Stomach (tissue), 9 donors: ENCODE data around the gene SECISBP2L. TPM values are rescaled to one million over a fixed set of nuclear protein-coding genes. Genes with fewer than 3 reads are reported as not detected.

ENCODE experiments used
- DNase-seq, 2 donors: peaks; one replicate each; pipeline versions ENCODE4 v3.0.0 to v3.0.0-alpha.2; 2013 to 2019
- H3K27ac ChIP-seq, 5 donors: fragments of 200-600 bp in 4 of 5; sonication (generic) in 4 of 5; one replicate each; pipeline ENCODE4 v1.5.1; 2013 to 2019; ENCODE audit warnings: mild to moderate bottlenecking in 1 of 5, moderate library complexity in 1 of 5
- H3K27me3 ChIP-seq, 3 donors: fragments of 200-600 bp; sonication (generic); one replicate each; pipeline ENCODE4 v1.5.1; 2017 to 2019; ENCODE audit warnings: mixed run types in 1 of 3
- H3K36me3 ChIP-seq, 4 donors: fragments of 200-600 bp; sonication (generic); 1 replicate in 3 of 4; 2 replicates in 1 of 4; pipeline ENCODE4 v1.5.1; 2016 to 2019
- H3K4me1 ChIP-seq, 4 donors: fragments of 200-600 bp; sonication (generic); one replicate each; pipeline ENCODE4 v1.5.1; 2016 to 2019
- H3K4me3 ChIP-seq, 4 donors: fragments of 200-600 bp; sonication (generic) in 3 of 4; one replicate each; pipeline ENCODE4 v1.5.1; 2016 to 2019; ENCODE audit warnings: mild to moderate bottlenecking in 1 of 4
- H3K9me3 ChIP-seq, 4 donors: fragments of 200-600 bp; sonication (generic); one replicate each; pipeline ENCODE4 v1.5.1; 2016 to 2019
- EP300 ChIP-seq: sonication (generic); formaldehyde crosslinking; IDR thresholded peaks from one replicate; pipeline ENCODE4 v1.6.1; 2017; ENCODE audit warnings: antibody characterized with exemption
- POLR2A ChIP-seq, 4 donors: fragments of 450-650 bp; IDR thresholded peaks; one replicate each; pipeline ENCODE4 v1.6.1; 2016; ENCODE audit warnings: antibody characterized with exemption in 4 of 4, control low read depth in 2 of 4, mild to moderate bottlenecking in 1 of 4, moderate library complexity in 1 of 4
- POLR2AphosphoS5 ChIP-seq, 3 donors: sonication (generic); formaldehyde crosslinking; IDR thresholded peaks; one replicate each; pipeline ENCODE4 v1.6.1; 2016; ENCODE audit warnings: antibody characterized with exemption in 3 of 3
- WGBS, 5 donors: extraction: QIAGEN DNeasy Blood & Tissue Kit in 3 of 5; methylation state at CpG; one replicate each; pipeline versions ENCODE4 v1.1.5 to v1.1.7; 2013 to 2018; 5-methylcytosine and 5-hydroxymethylcytosine counted together
- intact Hi-C: fragments of 100-400 bp; cut with DNase I; formaldehyde crosslinking; loops from one replicate; pipeline ENCODE4 v1.15.1; 2023; ENCODE audit warnings: low total_unique reads
- polyA plus RNA-seq, 3 donors: library from polyadenylated mRNA; stranded (reverse); fragments of 200-250 nt; gene quantifications; one replicate each; pipeline ENCODE4 v1.2.3, GENCODE V29; 2013
- total RNA-seq, 5 donors: library from RNA; depleted of rRNA; stranded (reverse); fragments of >200 nt; gene quantifications; one replicate each; pipeline versions ENCODE4 v1.1.0 to v1.2.3, GENCODE V29; 2014 to 2016
- TF ChIP-seq, protein P1 (sequence below), 7 experiments: fragments of 450-650 bp in 4 of 7; fragments of 200-600 bp in 3 of 7; sonication (generic) in 3 of 7; IDR thresholded peaks; one replicate each; pipeline ENCODE4 v1.5.1; 2016 to 2019; ENCODE audit warnings: antibody characterized with exemption in 7 of 7, control low read depth in 2 of 7, mild to moderate bottlenecking in 1 of 7
- donor health status: healthy with polysubstance abuse.
- donor health status: Bipolar disorder and iron deficiency.
- donor health status: healthy.

SECISBP2L gene
- total and polyA plus RNA-seq, 8 donors: 6.4 to 113 (median 25.4) TPM

DNA sequence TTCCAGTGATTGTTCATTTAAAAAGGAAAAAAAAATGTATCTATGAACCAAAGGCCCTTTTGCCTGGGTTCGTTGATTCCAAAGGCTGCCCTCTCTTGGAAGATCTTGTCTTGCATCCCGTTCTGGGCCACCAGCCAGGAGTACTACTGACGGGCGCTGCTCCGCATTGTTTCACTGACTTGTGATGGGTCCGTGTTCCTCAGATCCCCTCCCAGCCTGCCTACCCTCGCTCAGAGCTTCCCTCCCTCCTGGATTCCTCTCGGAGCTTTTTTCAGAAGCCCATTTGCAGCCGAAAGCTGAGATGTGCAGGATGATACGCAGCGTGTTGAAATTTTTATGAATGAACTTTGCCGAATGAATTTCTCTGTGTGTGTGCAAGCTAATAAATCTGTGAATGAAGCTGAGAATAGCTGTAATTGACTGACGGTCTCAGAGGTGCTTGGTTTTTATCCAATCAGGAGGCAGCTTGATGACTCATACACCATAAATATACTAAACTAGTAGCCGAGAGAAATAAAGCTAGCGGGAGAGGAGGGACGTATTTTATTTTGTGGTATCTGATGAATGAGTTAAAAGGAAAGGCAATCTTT, 82.6 kb downstream of the SECISBP2L start, which contains the start of gene SHC4:
Gene SHC4, minus strand, starts transcription at position 396 of the 590 bp plus-strand sequence. CDS start 904 bp downstream, outside the sequence.
- WGBS, 5 donors: 1 to 2% (median 1%) methylated on average over 16 of the region's 16 CpGs
- intact Hi-C loops: no loop called here
- Histone ChIP-seq H3K27ac (peak within 1 kb of the TSS in 2 of 5 donors; percentile 13 to 49), H3K36me3 (no peaks in the 10 kb centered on the region), H3K9me3 (no peaks in the 10 kb centered on the region), H3K27me3 (peaks cover 0 to 43% (median 29%) of the 10 kb centered on the region in 3 donors), H3K4me3 (peak within 1 kb of the TSS; percentile 43 to 60 (median 58)), H3K4me1 (peaks cover 0 to 23% (median 20%) of the 10 kb centered on the region in 4 donors)
- peak; percentile 44 to 85 for DNase-seq
- TF ChIP-seq EP300 (no peak), POLR2AphosphoS5 (IDR thresholded peaks at IDR 0.05) (no peak), POLR2A (IDR thresholded peaks at IDR 0.05) (no peak)
- TF ChIP-seq, protein P1, sequence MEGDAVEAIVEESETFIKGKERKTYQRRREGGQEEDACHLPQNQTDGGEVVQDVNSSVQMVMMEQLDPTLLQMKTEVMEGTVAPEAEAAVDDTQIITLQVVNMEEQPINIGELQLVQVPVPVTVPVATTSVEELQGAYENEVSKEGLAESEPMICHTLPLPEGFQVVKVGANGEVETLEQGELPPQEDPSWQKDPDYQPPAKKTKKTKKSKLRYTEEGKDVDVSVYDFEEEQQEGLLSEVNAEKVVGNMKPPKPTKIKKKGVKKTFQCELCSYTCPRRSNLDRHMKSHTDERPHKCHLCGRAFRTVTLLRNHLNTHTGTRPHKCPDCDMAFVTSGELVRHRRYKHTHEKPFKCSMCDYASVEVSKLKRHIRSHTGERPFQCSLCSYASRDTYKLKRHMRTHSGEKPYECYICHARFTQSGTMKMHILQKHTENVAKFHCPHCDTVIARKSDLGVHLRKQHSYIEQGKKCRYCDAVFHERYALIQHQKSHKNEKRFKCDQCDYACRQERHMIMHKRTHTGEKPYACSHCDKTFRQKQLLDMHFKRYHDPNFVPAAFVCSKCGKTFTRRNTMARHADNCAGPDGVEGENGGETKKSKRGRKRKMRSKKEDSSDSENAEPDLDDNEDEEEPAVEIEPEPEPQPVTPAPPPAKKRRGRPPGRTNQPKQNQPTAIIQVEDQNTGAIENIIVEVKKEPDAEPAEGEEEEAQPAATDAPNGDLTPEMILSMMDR (IDR thresholded peaks at IDR 0.05): peak in 1 of 7 experiments; percentile 4

DNA sequence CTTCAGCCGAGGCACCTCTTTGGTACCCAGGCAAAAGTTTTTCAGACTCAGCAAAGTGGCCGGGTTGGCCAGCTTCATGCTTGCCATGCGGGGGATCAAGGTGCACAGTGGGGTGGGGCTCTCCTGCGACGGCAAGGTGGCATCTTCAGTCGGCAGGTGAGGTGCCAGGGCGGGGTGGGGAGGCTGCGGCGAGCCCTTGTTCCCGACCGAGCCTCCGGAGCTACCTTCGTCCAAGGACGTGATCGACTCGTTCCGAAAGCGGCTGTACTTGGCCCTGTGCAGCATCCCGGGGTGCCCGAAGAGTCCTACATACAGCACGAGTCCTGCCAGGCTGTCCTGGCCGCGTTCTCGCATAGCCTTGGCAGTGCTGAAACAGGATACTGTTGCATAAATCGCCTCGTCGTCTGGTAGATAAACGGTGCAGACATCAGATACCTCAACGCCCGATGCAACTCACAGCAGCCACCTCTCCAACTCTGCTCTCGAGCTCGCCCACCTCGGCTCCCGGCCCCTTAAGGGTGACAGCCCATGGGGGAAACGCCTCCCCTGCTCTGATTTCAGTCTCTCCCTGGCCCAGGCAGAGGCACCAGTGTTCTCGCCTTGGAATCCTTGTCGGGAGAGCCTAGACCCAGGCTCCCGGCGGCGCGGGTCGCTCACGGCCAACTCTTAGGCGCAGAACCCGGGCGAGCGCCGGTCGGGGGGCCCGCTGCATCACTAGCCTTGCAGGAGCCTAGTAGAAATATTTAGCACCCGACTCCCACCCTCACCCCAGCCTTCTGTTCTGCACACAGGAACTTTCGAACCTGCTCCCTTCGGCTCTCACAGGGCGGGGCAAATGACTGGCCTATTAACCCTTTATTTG, 83.4 kb downstream of the SECISBP2L start:
- 5 to 8% (median 7%) methylated on average over 38 to 54 of the region's 54 CpGs for WGBS, 5 donors
- Histone ChIP-seq H3K36me3 (no peaks in the 10 kb centered on the region), H3K27ac (peak overlapping the region in 2 of 5 donors; percentile 13 to 49), H3K9me3 (no peaks in the 10 kb centered on the region), H3K4me3 (peak overlapping the region; percentile 43 to 60 (median 58)), H3K27me3 (peaks cover 0 to 43% (median 29%) of the 10 kb centered on the region in 3 donors), H3K4me1 (peaks cover 0 to 23% (median 20%) of the 10 kb centered on the region in 4 donors)
- DNase-seq: peak in 1 of 2 donors; percentile 60
- intact Hi-C loops: no loop called here
- TF ChIP-seq POLR2AphosphoS5 (IDR thresholded peaks at IDR 0.05): no peak
- no peak for TF ChIP-seq EP300
- no peak for TF ChIP-seq POLR2A (IDR thresholded peaks at IDR 0.05)
- TF ChIP-seq, protein P1 (IDR thresholded peaks at IDR 0.05): no peak

DNA sequence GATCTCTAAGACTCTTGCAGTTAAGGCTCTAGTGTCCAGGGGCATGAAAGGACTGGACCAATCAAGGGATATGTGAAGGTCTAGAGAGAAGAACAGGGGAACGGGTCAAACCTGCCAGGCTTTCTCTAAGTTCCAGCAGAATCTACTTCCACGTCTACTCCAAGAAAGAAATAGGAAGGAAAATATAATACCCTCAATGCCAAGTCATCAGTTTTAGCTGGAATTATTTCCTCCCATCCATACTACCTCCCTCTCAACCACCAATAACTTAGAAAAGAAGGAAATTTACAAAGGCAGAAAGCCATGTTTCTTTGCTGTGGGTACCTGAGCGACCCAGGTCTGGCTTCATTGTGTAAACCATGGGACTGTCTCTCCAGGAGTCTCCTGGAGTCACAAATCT, 90.3 kb downstream of the SECISBP2L start:
- Histone ChIP-seq H3K4me1 (no peaks in the 10 kb centered on the region), H3K36me3 (no peaks in the 10 kb centered on the region), H3K9me3 (no peaks in the 10 kb centered on the region), H3K4me3 (no peak overlapping the region), H3K27ac (no peak overlapping the region), H3K27me3 (no peaks in the 10 kb centered on the region)
- WGBS, 5 donors: 81 to 93% (median 82%) methylated on average over 3 of the region's 3 CpGs
- intact Hi-C loops: no loop called here
- TF ChIP-seq, protein P1 (IDR thresholded peaks at IDR 0.05): no peak
- no peak for TF ChIP-seq POLR2AphosphoS5 (IDR thresholded peaks at IDR 0.05)
- TF ChIP-seq EP300: no peak
- TF ChIP-seq POLR2A (IDR thresholded peaks at IDR 0.05): no peak
- DNase-seq: no peak

DNA sequence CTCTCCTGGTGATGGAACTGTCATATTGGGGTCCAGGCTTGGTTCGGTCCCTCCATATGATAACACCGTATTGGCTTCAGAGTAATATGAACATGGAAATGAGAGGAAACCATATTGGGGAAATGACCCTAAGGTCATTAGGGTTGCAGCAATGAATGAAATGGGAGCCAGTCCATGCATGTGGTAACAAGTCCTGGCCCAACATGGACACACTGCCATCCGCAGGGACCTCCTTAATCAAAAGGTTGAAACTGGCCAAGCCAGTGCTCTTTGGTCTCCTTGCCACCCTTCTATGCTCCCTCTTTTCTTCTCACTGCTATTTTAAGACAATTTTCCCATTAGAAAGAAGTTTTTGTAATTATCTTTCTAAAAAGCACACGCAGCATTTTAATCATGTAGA, 90.9 kb downstream of the SECISBP2L start:
- Histone ChIP-seq H3K9me3 (no peaks in the 10 kb centered on the region), H3K4me1 (no peaks in the 10 kb centered on the region), H3K27me3 (no peaks in the 10 kb centered on the region), H3K4me3 (no peak overlapping the region), H3K36me3 (no peaks in the 10 kb centered on the region), H3K27ac (no peak overlapping the region)
- TF ChIP-seq, protein P1 (IDR thresholded peaks at IDR 0.05): no peak
- no peak for TF ChIP-seq EP300
- no peak for TF ChIP-seq POLR2AphosphoS5 (IDR thresholded peaks at IDR 0.05)
- TF ChIP-seq POLR2A (IDR thresholded peaks at IDR 0.05): no peak
- no peak for DNase-seq
- intact Hi-C loops: no loop called here
- WGBS, 5 donors: 87 to 96% (median 93%) methylated on average over 4 of the region's 4 CpGs
